CD14-positive monocyte (primary cell): ENCODE data around the gene MTHFS. TPM values are rescaled to one million over a fixed set of nuclear protein-coding genes. Genes with fewer than 3 reads are reported as not detected.
A peak's percentile ranks its signal among the peaks of the same experiment; 100 is the strongest.

Experiments
- DNase-seq, 3 donors: peaks; one replicate each; pipeline ENCODE4 v3.0.0-alpha.2; 2011 to 2022
- H2AFZ ChIP-seq: 2 replicates; pipeline ENCODE4 v1.6.0; 2012; ENCODE audit warnings: mild to moderate bottlenecking, low read depth, low read length, inconsistent platforms; ENCODE audit not compliant: insufficient read depth, poor library complexity, severe bottlenecking
- H3K27ac ChIP-seq, 2 donors: 1 replicate in 1 of 2; 2 replicates in 1 of 2; pipeline ENCODE4 v1.5.1; 2012 to 2013; ENCODE audit warnings: low read length in 2 of 2, control low read depth in 1 of 2, inconsistent platforms in 1 of 2, low read depth in 1 of 2, mild to moderate bottlenecking in 1 of 2
- H3K27me3 ChIP-seq, 2 donors: one replicate each; pipeline versions ENCODE4 v1.6.0 to v1.6.1; 2011 to 2013; ENCODE audit warnings: low read length in 2 of 2; ENCODE audit not compliant: control insufficient read depth in 2 of 2, insufficient read depth in 2 of 2
- H3K36me3 ChIP-seq, 2 donors: replicated peaks in 1 of 2; 1 replicate in 1 of 2; 2 replicates in 1 of 2; pipeline versions ENCODE4 v1.5.1 to v1.6.1; 2012 to 2013; ENCODE audit warnings: low read length in 2 of 2, control low read depth in 1 of 2, inconsistent platforms in 1 of 2, mild to moderate bottlenecking in 1 of 2; ENCODE audit not compliant: insufficient read depth in 2 of 2, control insufficient read depth in 1 of 2
- H3K4me1 ChIP-seq, 2 donors: 1 replicate in 1 of 2; 2 replicates in 1 of 2; pipeline versions ENCODE4 v1.5.1 to v1.6.1; 2012 to 2013; ENCODE audit warnings: low read length in 2 of 2, control low read depth in 1 of 2, inconsistent platforms in 1 of 2, mild to moderate bottlenecking in 1 of 2, moderate library complexity in 1 of 2; ENCODE audit not compliant: insufficient read depth in 2 of 2, control insufficient read depth in 1 of 2
- H3K4me2 ChIP-seq: replicated peaks from 2 replicates; pipeline ENCODE3; 2012; ENCODE audit warnings: low read length, moderate library complexity, mild to moderate bottlenecking; ENCODE audit not compliant: poor library complexity, severe bottlenecking; ENCODE audit errors: extremely low read depth
- H3K4me3 ChIP-seq, 3 experiments: fragments of 200-600 bp in 1 of 3; sonication (generic) in 1 of 3; replicated peaks in 1 of 3; 1 replicate in 2 of 3; 2 replicates in 1 of 3; pipeline ENCODE4 v1.5.1; 2011 to 2013; ENCODE audit warnings: low read length in 3 of 3, mild to moderate bottlenecking in 3 of 3, control low read depth in 2 of 3, low read depth in 2 of 3, inconsistent platforms in 1 of 3, moderate library complexity in 1 of 3
- H3K79me2 ChIP-seq: 2 replicates; pipeline ENCODE4 v1.6.0; 2012; ENCODE audit warnings: mild to moderate bottlenecking, control low read depth, inconsistent platforms, low read length, moderate library complexity; ENCODE audit not compliant: insufficient read depth
- H3K9ac ChIP-seq: 2 replicates; pipeline ENCODE4 v1.6.0; 2017; ENCODE audit warnings: low read length, mild to moderate bottlenecking; ENCODE audit not compliant: insufficient read depth, poor library complexity, severe bottlenecking
- H3K9me3 ChIP-seq, 2 donors: replicated peaks in 1 of 2; 1 replicate in 1 of 2; 2 replicates in 1 of 2; pipeline versions ENCODE4 v1.5.1 to v1.6.1; 2012 to 2013; ENCODE audit warnings: low read length in 2 of 2, control low read depth in 1 of 2; ENCODE audit not compliant: control insufficient read depth in 1 of 2, insufficient read depth in 1 of 2
- H4K20me1 ChIP-seq: 2 replicates; pipeline ENCODE4 v1.6.0; 2012; ENCODE audit warnings: mild to moderate bottlenecking, low read length, control low read depth, moderate library complexity; ENCODE audit not compliant: insufficient read depth
- H3K27ac Mint-ChIP-seq, 7 donors: one replicate each; pipeline ENCODE4 v1.8.0; 2020; ENCODE audit warnings: mild to moderate bottlenecking in 7 of 7, mixed read lengths in 7 of 7, moderate library complexity in 6 of 7, inconsistent platforms in 2 of 7
- H3K27me3 Mint-ChIP-seq, 3 donors: one replicate each; pipeline ENCODE4 v1.8.0; 2021 to 2022; ENCODE audit warnings: low read depth in 3 of 3, mild to moderate bottlenecking in 3 of 3, mixed read lengths in 3 of 3, moderate library complexity in 3 of 3, inconsistent platforms in 1 of 3
- H3K36me3 Mint-ChIP-seq, 2 donors: one replicate each; pipeline ENCODE4 v1.8.0; 2020; ENCODE audit warnings: mixed read lengths in 2 of 2, inconsistent platforms in 1 of 2, mild to moderate bottlenecking in 1 of 2
- H3K4me1 Mint-ChIP-seq: one replicate; pipeline ENCODE4 v1.8.0; 2020; ENCODE audit warnings: mild to moderate bottlenecking, mixed read lengths
- H3K4me3 Mint-ChIP-seq, 2 donors: one replicate each; pipeline ENCODE4 v1.8.0; 2020; ENCODE audit warnings: mild to moderate bottlenecking in 2 of 2, mixed read lengths in 2 of 2, moderate library complexity in 1 of 2
- H3K9me3 Mint-ChIP-seq, 7 donors: one replicate each; pipeline ENCODE4 v1.8.0; 2020 to 2022; ENCODE audit warnings: mixed read lengths in 7 of 7, mild to moderate bottlenecking in 6 of 7, moderate library complexity in 6 of 7, inconsistent platforms in 2 of 7
- CTCF ChIP-seq: fragments of 200-600 bp; IDR thresholded peaks from one replicate; pipeline ENCODE4 v1.8.0; 2022; ENCODE audit warnings: antibody characterized with exemption, mild to moderate bottlenecking
- WGBS: methylation state at CpG from one replicate; pipeline ENCODE4 v1.1.5; 2013; ENCODE audit warnings: missing lambda C conversion rate; ENCODE audit not compliant: insufficient coverage; 5-methylcytosine and 5-hydroxymethylcytosine counted together
- intact Hi-C, 2 donors: fragments of 100-400 bp; cut with micrococcal nuclease; formaldehyde crosslinking; loops; one replicate each; pipeline versions ENCODE4 v1.15.0 to v1.15.1; 2023
- polyA plus RNA-seq, 3 donors: library from polyadenylated mRNA; depleted of rRNA in 1 of 3; unstranded in 2 of 3; stranded (reverse) in 1 of 3; fragments of 300-500 nt in 2 of 3; fragments of >200 nt in 1 of 3; fragmentation: Illumina TruSeq in 2 of 3; gene quantifications; 1 replicate in 2 of 3; 2 replicates in 1 of 3; pipeline ENCODE4 v1.2.3, GENCODE V29; 2012 to 2021

MTHFS gene
- polyA plus RNA-seq, 3 donors = 44.6 to 129 (median 76.4) TPM

- peak overlapping the region in 2 of 7 donors; percentile 7 to 86 for H3K27ac Mint-ChIP-seq
- peaks cover 78 to 89% of the 10 kb centered on the region in 2 donors for H3K36me3 Mint-ChIP-seq
- TF ChIP-seq CTCF = no peak
- Histone ChIP-seq H3K27me3 (no peaks in the 10 kb centered on the region), H3K4me3 (no peak overlapping the region), H3K27ac (no peak overlapping the region), H3K9me3 (peaks cover 44 to 52% of the 10 kb centered on the region in 2 donors), H4K20me1 (peaks cover 28% of the 10 kb centered on the region), H3K36me3 (peaks cover 55 to 95% of the 10 kb centered on the region in 2 donors), H3K79me2 (peaks cover 7% of the 10 kb centered on the region), H3K4me2 (no peak overlapping the region), H3K4me1 (peaks cover 3 to 11% of the 10 kb centered on the region in 2 donors), H3K9ac (no peak overlapping the region), H2AFZ (no peak overlapping the region)
- H3K4me3 Mint-ChIP-seq = no peak overlapping the region
- H3K4me1 Mint-ChIP-seq = peaks cover 14% of the 10 kb centered on the region
- intact Hi-C loops = loop anchor here in 1 of 2 donors (10.0 kb wide), 1 partner anchor 51 kb away; no protein-coding TSS in a partner anchor
- H3K27me3 Mint-ChIP-seq = no peaks in the 10 kb centered on the region
- DNase-seq = no peak
- H3K9me3 Mint-ChIP-seq = peaks cover 28 to 56% (median 47%) of the 10 kb centered on the region in 7 donors
Measured at GRCh38 chr15:79874242-79874641, 22.6 kb downstream of the MTHFS start.

- peaks cover 75 to 84% of the 10 kb centered on the region in 2 donors for H3K36me3 Mint-ChIP-seq
- peak overlapping the region; percentile 61 to 92 (median 85) for H3K27ac Mint-ChIP-seq
Measured at GRCh38 chr15:79872358-79873017, 24.3 kb downstream of the MTHFS start.

More at GRCh38 chr15:79872358-79873017, 24.3 kb downstream of the MTHFS start:
- Histone ChIP-seq H3K27ac (peak overlapping the region in 1 of 2 donors; percentile 71), H3K27me3 (no peaks in the 10 kb centered on the region), H3K4me1 (peaks cover 3 to 11% of the 10 kb centered on the region in 2 donors), H3K4me3 (no peak overlapping the region), H3K9me3 (peaks cover 30 to 34% of the 10 kb centered on the region in 2 donors), H3K9ac (no peak overlapping the region), H3K4me2 (no peak overlapping the region), H3K79me2 (peaks cover 7% of the 10 kb centered on the region), H2AFZ (no peak overlapping the region), H3K36me3 (peaks cover 45 to 94% of the 10 kb centered on the region in 2 donors), H4K20me1 (peaks cover 40% of the 10 kb centered on the region)
- peak; percentile 80 to 86 (median 84) for DNase-seq
- 33% methylated on average over 7 of the region's 8 CpGs for WGBS
- Mint-ChIP-seq H3K9me3 (peaks cover 19 to 39% (median 30%) of the 10 kb centered on the region in 7 donors), H3K4me1 (peaks cover 14% of the 10 kb centered on the region), H3K27me3 (no peaks in the 10 kb centered on the region), H3K4me3 (no peak overlapping the region)
- no peak for TF ChIP-seq CTCF
- intact Hi-C loops = loop anchor here in 1 of 2 donors (10.0 kb wide), 1 partner anchor 52 kb away; no protein-coding TSS in a partner anchor
